Measurements from ENCODE around the gene DYRK1B. TPM values are rescaled to one million over a fixed set of nuclear protein-coding genes. Genes with fewer than 3 reads are reported as not detected.

Gene DYRK1B
- total RNA-seq, 2 donors from 2014 or later = 11.8 to 12.7 TPM

DNA sequence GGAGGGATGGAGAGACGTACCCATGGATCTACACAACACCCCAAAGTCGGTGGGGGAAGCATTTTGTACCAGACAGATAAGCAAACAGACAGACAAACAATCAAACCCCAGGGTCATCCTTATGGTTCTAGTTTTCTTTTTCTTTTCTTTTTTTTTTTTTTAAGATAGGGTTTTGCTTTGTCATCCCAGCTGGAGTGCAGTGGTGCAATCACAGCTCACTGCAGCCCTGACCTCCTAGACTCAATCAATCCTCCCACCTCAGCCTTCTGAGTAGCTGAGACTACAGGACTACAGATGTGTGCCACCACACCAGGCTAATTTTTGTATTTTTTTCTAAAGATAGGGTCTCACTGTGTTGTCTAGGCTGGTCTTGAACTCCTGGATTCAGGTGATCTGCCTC, 30.2 kb upstream of the DYRK1B start:
- Histone ChIP-seq H3K9ac (ENCODE audit: low read depth in 2 of 2, low read length in 2 of 2) (no peak overlapping the region), H3K4me3 (no peak overlapping the region), H3K27ac (no peak overlapping the region), H3K9me3 (no peaks in the 10 kb centered on the region), H3K27me3 (no peaks in the 10 kb centered on the region), H3K4me1 (no peaks in the 10 kb centered on the region), H3K36me3 (no peaks in the 10 kb centered on the region)
- TF ChIP-seq, protein P1, sequence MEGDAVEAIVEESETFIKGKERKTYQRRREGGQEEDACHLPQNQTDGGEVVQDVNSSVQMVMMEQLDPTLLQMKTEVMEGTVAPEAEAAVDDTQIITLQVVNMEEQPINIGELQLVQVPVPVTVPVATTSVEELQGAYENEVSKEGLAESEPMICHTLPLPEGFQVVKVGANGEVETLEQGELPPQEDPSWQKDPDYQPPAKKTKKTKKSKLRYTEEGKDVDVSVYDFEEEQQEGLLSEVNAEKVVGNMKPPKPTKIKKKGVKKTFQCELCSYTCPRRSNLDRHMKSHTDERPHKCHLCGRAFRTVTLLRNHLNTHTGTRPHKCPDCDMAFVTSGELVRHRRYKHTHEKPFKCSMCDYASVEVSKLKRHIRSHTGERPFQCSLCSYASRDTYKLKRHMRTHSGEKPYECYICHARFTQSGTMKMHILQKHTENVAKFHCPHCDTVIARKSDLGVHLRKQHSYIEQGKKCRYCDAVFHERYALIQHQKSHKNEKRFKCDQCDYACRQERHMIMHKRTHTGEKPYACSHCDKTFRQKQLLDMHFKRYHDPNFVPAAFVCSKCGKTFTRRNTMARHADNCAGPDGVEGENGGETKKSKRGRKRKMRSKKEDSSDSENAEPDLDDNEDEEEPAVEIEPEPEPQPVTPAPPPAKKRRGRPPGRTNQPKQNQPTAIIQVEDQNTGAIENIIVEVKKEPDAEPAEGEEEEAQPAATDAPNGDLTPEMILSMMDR (IDR thresholded peaks at IDR 0.05) = no peak
- intact Hi-C loops (cut with DNase I) = no loop called here
- DNase-seq = no peak

GRCh38 chr19:39858541-39858940, 24.6 kb upstream of the DYRK1B start:
- Histone ChIP-seq H3K4me1 (no peaks in the 10 kb centered on the region), H3K9ac (ENCODE audit: low read depth in 2 of 2, low read length in 2 of 2) (no peak overlapping the region), H3K27ac (no peak overlapping the region), H3K27me3 (no peaks in the 10 kb centered on the region), H3K9me3 (no peaks in the 10 kb centered on the region), H3K36me3 (no peaks in the 10 kb centered on the region), H3K4me3 (no peak overlapping the region)
- DNase-seq = no peak
- intact Hi-C loops (cut with DNase I) = no loop called here
- TF ChIP-seq, protein P1 (IDR thresholded peaks at IDR 0.05) = no peak

DNA sequence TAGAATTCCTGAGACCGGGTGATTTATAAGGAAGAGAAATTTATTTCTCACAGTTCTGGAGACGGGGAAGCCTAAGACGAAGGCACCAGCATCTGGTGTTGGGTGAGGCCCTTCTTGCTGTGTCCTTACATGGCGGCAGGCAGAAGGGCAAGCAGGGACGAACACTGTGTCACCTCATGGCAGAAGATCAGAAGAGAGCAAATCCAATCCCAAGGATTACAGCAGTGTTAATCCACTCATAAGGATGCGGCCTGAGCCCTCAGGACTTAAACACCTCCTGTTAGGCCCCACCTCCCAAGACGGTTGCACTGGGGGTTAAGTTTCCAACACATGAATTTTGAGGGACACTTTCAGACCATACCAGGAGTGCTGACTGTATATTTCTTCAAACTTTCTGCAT, 18.9 kb upstream of the DYRK1B start:
- no peaks in the 10 kb centered on the region for H3K36me3 ChIP-seq
- no peaks in the 10 kb centered on the region for H3K9me3 ChIP-seq
- no peak overlapping the region for H3K4me3 ChIP-seq
- no peak overlapping the region for H3K9ac ChIP-seq (ENCODE audit: low read depth in 2 of 2, low read length in 2 of 2)
- DNase-seq = no peak
- TF ChIP-seq, protein P1 (IDR thresholded peaks at IDR 0.05) = no peak
- no peaks in the 10 kb centered on the region for H3K27me3 ChIP-seq
- no peaks in the 10 kb centered on the region for H3K4me1 ChIP-seq
- intact Hi-C loops (cut with DNase I) = no loop called here
- H3K27ac ChIP-seq = no peak overlapping the region

- H3K4me3 ChIP-seq = no peak overlapping the region
- no peak overlapping the region for H3K9ac ChIP-seq (ENCODE audit: low read depth in 2 of 2, low read length in 2 of 2)
- no peak overlapping the region for H3K27ac ChIP-seq
- TF ChIP-seq, protein P1 (IDR thresholded peaks at IDR 0.05) = no peak
- no peaks in the 10 kb centered on the region for H3K36me3 ChIP-seq
- DNase-seq = no peak
- intact Hi-C loops (cut with DNase I) = no loop called here
- no peaks in the 10 kb centered on the region for H3K4me1 ChIP-seq
- no peaks in the 10 kb centered on the region for H3K27me3 ChIP-seq
- H3K9me3 ChIP-seq = no peaks in the 10 kb centered on the region
Observed at GRCh38 chr19:39850892-39851291, 16.9 kb upstream of the DYRK1B start.

DNA sequence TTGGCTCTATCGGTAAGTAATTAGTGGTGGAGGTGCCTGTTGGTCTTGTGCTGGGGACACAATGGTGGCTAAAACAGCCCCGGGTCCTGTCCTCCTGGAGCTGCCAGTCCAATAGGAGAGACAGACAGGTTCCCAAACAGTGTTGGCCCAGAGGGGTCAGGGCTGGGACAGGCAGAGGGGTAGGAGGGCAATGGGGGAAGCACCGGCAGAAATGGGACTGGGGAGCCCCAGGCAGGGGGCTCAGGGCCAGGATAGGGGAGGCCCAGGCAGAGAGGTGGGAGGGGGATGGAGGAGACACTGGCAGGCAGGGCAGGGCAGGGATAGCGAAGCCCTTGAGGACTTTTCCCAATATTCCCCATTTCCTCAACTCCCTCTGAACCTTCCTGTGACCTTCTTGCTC, 14.4 kb upstream of the DYRK1B start:
- H3K4me1 ChIP-seq = peaks cover 13% of the 10 kb centered on the region
- no peak overlapping the region for H3K27ac ChIP-seq
- no peaks in the 10 kb centered on the region for H3K9me3 ChIP-seq
- no peak for DNase-seq
- no peaks in the 10 kb centered on the region for H3K36me3 ChIP-seq
- TF ChIP-seq, protein P1 (IDR thresholded peaks at IDR 0.05) = no peak
- intact Hi-C loops (cut with DNase I) = no loop called here
- H3K4me3 ChIP-seq = no peak overlapping the region
- no peaks in the 10 kb centered on the region for H3K27me3 ChIP-seq
- no peak overlapping the region for H3K9ac ChIP-seq (ENCODE audit: low read depth in 2 of 2, low read length in 2 of 2)

- Histone ChIP-seq H3K9ac (ENCODE audit: low read depth in 2 of 2, low read length in 2 of 2) (no peak overlapping the region), H3K27ac (no peak overlapping the region), H3K4me1 (peaks cover 13% of the 10 kb centered on the region), H3K27me3 (no peaks in the 10 kb centered on the region), H3K4me3 (no peak overlapping the region), H3K36me3 (no peaks in the 10 kb centered on the region), H3K9me3 (no peaks in the 10 kb centered on the region)
- intact Hi-C loops (cut with DNase I) = no loop called here
- TF ChIP-seq, protein P1 (IDR thresholded peaks at IDR 0.05) = no peak
- DNase-seq = no peak
Observed at GRCh38 chr19:39847525-39847924, 13.6 kb upstream of the DYRK1B start.
